ENCODE data around the gene TTC24.
"Not testable (repeated sequence)": the region's sequence is repeated elsewhere in the genome, so short reads cannot be mapped to it uniquely, and the experiment has no call there.

The TTC24 gene

DNA sequence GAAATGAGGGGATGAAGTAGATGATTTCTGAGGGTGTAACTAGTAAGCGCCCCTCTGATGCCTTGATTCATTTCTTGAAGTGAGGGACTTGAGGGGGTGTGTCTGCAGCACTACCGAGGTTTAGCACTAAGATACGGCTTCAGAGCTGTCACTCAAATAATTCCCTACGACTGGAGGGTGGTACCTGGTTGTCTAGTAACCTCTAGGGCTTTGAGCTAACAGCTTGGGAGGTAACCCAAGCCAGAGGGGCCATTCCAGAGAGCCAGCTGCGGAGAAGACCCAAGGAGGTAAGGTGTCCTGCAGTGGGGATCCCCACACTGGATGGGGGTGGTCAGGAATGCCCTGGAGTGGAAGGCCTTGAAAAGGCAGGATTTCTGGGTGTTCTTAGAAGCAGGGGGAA, at the start of gene TTC24:
Gene TTC24, plus strand, starts transcription at position 252 of the 400 bp plus-strand sequence. CDS start 1,642 bp downstream, outside the sequence.
- DNase-seq (ENCODE audit: low read depth, low spot score): no peak

DNA sequence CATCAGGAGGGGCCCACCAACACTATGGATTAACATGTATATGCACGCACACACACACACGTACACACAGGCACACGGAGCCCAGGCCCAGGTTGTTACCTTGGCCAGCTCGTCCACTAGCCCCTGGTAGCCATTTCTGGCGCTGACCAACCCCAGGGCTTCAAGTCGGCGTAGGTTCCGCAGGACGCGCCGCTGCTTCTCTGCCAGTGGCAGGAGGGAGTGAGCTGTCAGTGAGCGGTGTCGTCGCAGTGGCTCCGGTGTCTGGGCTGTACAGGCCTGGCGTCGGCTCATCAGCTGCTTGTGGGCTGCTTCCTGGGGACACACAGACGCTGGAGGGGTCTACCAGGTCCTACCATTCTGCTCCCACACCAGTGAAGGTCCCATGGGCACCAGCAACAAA, 49.5 kb upstream of the TTC24 start:
- no peak for DNase-seq (ENCODE audit: low read depth, low spot score)

DNA sequence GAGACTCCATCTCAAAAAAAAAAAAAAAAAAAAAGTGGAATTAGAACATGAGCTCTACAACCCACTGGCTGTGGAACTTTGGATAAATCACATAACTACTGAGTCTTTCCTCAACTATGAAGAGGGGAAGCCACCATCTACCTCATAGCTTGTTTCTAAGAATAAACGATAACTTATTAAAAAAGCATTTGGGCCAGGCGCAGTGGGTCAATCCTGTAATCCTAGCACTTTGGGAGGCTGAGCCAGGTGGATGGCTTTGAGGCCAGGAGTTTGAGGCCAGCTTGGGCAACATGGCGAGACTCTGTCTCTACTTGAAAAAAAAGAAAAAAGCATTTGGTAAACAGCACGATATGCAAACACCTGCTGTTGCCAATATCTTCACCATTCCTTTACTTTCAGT, 47.1 kb upstream of the TTC24 start:
- no peak for DNase-seq (ENCODE audit: low read depth, low spot score)

DNA sequence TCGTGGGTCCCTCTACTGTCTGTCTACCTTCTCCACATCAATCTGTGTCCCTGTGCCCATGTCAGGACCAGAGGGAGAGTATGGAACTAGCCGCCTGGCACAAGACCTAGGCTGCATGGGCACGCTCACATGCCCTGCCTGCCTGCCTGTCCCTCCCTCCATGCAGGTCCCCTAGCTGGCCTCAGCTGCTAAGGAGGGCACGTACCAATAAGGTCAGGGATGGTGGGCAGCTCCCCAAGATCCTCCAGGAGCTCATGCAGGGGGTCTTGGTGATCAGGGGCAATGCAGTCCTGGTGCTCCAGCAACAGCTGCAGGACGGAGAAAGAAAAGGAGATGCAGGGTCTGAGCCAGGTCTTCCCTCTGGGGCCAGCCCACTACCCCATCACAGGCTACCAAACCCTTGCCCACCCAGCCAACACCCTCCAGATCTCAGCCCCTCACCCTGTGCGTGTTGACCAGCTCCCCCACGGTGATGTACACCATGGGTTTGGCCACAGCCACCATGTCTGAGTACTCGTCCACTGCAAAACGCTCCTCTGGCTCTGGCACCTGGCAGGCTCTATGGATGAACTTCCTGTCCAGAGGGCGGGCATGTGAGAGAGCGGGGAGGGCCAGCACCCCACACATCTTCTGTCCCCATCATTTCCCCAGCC, 45.8 kb upstream of the TTC24 start:
- no peak for DNase-seq (ENCODE audit: low read depth, low spot score)

DNA sequence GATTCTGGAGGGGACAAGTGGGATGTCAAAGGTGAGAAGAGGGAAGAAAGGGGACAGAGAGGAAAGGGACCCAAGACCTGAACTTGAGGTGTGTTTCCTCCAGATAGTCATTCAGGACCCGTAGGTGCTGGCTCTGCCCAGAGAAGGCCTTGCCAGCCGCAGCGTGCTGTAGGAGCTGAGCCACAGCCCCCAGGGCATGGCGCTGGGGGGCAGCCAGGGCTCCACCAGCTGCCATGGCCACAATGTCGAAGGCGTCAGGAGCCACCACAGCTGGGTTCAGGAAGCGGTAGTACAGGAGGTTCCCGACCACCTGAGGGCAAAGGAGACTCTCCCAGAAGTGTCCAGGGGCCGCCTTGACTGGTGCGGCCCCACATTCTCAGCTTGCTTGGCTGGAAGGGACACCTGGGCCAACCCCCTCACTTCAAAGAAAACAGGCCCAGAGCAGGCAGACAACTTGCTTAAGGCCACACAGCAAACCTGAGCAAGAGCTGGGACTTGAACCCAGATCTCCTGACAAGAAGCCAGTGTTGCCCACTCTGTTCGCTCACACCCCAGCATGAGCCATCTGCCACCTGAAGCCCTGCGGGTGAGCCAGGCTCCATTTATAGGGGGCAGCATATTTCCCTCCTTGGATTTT, 45.0 kb upstream of the TTC24 start:
- DNase-seq (ENCODE audit: low read depth, low spot score): no peak

- no peak for DNase-seq (ENCODE audit: low read depth, low spot score)
Measured at GRCh38 chr1:156537027-156537426, 42.5 kb upstream of the TTC24 start.

DNA sequence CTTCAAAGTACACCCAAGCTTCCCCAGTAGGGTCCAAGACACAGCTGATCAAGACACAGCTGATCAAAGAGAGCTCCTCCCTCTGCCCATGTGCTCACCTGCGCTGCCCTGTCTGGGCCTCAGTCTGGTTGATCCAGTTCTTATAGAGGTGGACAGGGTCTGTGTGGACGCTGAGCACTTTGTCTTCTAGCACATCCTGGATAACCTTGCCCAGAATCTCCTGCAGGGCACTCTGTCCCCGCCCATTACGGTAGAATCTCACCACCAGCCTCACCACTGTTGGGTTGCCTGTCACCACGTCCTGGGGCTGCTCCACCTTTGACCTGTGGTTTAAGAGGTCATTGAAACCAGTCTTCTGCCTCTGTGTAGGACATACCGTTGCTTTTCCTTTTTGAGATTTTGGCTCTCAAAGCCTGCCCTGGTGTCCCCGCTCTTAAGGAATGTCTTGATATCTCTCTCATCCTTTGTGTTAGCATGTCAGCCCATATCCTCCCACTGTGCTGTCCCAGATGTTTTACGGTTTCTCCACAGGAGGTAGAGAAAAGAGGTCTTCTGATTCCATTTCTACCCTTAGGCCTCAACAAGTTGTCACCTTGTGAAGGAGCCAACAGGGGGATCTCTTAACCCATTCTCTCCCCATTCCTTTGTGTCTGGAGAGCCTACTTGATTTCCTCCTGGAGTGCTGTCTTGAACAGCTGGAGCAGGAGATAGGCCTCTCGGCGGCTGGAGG, 40.6 kb upstream of the TTC24 start:
- no peak for DNase-seq (ENCODE audit: low read depth, low spot score)

DNA sequence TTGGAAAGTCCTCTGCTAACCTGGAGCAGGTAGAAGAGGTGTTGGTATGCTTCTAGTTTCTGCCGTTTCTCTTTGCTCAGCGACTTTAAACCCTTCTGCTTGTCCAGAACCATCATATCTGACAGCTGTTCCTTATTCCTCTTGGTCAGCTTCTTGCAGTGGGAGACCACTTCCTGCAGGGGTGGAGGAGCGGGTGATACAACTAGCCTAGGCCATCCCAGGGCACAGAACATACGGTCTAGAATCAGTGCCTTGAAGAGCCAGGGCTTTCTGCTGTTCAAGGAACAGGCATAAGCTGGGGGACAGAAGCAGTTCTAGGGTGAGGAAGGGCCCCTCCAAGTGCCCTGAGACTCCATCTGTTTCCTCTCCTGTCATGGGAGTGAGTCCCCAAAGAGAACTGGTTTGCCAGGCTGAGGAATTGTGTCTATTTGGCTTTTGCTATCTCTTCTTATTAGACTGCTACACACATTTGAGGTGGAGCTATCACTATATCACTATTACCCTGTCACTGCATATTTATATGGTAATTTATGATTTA, 39.6 kb upstream of the TTC24 start:
- DNase-seq (ENCODE audit: low read depth, low spot score): no peak

GRCh38 chr1:156540955-156541354, 38.6 kb upstream of the TTC24 start:
- DNase-seq (ENCODE audit: low read depth, low spot score): no peak

GRCh38 chr1:156543066-156543465, 36.5 kb upstream of the TTC24 start:
- DNase-seq (ENCODE audit: low read depth, low spot score): no peak

GRCh38 chr1:156544592-156545102, 34.9 kb upstream of the TTC24 start:
- DNase-seq (ENCODE audit: low read depth, low spot score): no peak

DNA sequence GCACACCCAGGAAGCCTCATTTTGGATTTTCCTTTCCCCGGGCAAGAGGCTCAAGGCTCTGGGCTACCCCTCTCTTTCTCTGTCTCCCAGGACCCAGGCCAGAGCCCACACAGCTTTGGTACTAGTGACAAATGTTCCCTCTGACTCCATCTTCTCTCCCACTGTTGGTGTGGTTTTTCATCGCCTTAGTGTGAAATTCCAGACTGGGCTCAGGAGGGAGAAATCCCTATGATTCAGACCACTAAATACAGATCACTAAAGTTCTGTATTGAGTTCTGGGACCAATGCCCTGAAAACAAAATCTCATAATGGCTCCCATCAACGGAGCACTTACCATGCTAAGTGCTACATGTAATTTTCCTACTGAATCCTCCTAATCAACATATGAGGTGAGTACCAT, 33.3 kb upstream of the TTC24 start:
- DNase-seq (ENCODE audit: low read depth, low spot score): no peak

- DNase-seq (ENCODE audit: low read depth, low spot score): no peak
Measured at GRCh38 chr1:156547434-156547833, 32.1 kb upstream of the TTC24 start.

GRCh38 chr1:156547982-156548381, 31.5 kb upstream of the TTC24 start:
- no peak for DNase-seq (ENCODE audit: low read depth, low spot score)

DNA sequence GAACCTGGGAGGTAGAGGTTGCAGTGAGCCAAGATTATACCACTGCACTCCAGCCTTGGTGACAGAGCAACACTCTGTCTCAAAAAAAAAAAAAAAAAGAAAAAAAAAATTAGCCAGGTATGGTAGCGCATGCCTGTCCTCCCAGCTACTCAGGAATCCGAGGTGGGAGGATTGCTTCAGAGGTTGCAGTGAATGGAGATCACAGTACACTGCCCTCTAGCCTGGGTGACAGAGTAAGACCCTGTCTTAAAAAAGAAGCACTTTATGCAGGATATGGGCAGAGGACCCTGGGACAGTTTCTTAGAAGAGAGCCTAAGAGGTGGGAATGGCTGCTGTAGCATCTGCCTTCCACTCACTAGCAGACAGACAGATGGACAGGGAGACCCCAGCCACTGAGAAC, 30.1 kb upstream of the TTC24 start:
- no peak for DNase-seq (ENCODE audit: low read depth, low spot score)

DNA sequence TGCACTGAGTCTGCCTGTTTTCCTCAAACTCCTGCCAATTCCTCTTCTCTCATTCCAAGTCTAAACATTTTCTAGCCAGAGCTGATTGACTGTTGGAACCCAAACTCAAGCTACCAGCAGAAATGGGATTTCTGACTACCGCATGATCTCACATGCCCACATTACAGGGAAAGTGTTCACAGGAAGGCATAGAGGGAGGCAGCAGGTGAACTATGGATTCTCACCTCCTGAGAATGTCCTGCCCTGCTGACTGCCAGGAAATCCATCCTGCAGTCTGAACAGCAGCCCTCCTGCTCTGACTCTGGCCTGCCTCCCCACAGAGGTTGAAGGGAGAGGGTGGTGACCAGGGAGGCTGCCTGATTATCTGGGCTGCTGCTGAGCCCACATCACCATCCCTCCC, 29.7 kb upstream of the TTC24 start:
- DNase-seq (ENCODE audit: low read depth, low spot score): no peak

- no peak for DNase-seq (ENCODE audit: low read depth, low spot score)
Measured at GRCh38 chr1:156550346-156550745, 29.2 kb upstream of the TTC24 start.

DNA sequence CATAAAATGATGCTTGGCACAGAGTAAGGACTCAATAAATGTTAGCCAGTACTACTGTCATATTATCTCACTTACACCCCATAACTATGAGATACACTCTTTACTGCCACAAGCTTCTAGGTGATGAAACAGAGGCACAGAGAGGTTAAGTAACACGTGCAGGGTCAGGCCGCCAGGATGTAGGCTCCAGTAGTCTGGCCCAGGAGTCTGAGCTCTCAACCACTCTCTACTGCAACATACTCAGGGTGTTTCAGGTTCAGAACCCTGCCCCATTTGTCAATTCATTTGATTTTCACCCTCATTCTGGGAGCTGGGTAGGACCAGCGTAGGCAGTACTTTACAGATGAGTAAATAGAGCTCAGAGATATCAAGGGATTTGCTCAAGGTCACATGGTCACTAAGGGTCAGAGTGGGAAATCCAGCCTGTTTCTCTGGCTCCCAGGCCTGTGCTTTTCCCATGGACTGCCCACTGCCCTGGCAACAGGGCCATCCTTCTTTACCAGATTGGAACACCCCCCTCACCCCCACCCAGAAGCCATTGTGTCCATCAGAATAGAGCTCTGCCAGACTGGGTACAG, 28.4 kb upstream of the TTC24 start:
- no peak for DNase-seq (ENCODE audit: low read depth, low spot score)

DNA sequence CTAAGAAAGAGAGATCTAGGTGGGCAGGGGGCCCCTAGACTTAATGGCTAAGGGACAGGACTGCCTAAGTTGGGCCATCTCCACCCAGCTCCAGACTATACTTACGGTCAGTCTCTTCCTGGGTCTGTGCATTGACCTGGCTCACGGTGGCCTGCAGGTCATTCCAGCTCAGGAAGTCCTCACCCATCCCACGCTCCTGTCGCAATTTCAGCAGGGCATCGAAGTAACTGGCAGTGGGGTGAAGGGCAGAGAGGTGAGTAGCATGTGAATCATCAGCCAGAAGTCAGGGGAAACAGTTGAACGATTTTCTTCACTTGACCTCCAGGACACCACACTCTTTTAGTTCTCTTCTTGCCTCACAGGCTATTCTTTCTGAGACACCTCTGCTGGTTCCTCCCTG, 27.7 kb upstream of the TTC24 start:
- DNase-seq (ENCODE audit: low read depth, low spot score): no peak

DNA sequence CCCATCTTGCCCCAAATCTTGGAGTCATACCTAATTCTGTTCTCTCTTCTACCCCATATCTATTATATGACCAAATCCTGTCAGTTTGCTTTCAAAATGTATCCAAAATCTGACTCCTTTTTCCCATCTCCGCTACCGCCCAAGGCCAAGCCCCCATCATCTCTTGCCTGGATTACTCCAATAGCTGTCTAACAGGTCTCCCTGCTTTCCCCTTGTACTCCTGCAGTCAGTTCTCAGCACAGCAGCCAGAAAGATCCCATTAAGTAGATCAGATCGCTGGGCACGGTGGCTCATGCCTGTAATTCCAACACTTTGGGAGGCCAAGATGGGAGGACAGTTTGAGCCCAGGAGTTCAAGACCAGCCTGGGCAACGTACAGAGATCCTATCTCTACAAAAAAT, 27.0 kb upstream of the TTC24 start:
- DNase-seq (ENCODE audit: low read depth, low spot score): no peak

GRCh38 chr1:156552937-156553336, 26.6 kb upstream of the TTC24 start:
- DNase-seq (ENCODE audit: low read depth, low spot score): not testable (repeated sequence)

DNA sequence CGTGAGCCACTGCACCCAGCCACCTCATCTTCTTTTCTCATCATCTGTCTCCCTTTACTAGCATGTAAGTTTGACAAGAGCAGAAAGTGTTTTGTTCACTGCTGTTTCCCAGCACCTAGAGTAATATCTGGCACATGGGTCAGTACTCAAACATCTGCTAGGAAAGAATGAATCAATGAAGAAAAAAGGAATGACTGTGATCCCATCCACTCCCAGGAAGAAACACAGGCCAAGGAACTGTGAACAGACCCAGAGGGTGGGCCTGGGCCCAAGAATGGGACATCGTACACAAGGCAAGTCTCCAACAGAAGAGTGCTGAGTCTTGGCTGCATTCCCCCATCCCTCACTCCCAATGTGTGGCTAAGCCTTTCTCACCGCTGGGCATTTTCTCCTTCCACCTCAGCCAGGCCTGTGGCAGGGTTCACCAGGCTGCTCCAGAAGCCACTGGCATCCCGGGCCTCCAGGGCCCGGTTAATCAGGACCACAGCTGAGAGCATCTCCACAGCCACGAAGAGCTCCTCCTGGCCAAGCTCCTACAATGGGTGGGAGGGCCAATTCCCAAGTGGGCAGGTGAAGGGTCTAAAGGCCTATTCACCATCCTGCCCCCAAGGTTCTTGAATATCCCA, 25.6 kb upstream of the TTC24 start:
- no peak for DNase-seq (ENCODE audit: low read depth, low spot score)
